GM12892 (cell line): ENCODE measurements around the gene EFS. TPM values are rescaled to one million over a fixed set of nuclear protein-coding genes. Genes with fewer than 3 reads are reported as not detected.

Source experiments
- DNase-seq: peaks from one replicate; pipeline ENCODE4 v3.0.0; 2011; ENCODE audit not compliant: insufficient read length
- FAIRE-seq: peaks from 2 replicates; lab custom pipeline; 2011; peaks lifted over from hg19 to GRCh38; lab: Jason Lieb, UNC
- POLR2A ChIP-seq: IDR thresholded peaks from 2 replicates; pipeline ENCODE4 v1.6.1; 2011; ENCODE audit warnings: low read depth, low read length, control low read depth
- POLR2AphosphoS5 ChIP-seq: IDR thresholded peaks from 2 replicates; pipeline ENCODE4 v1.6.1; 2011; ENCODE audit warnings: low read depth, low read length, control low read depth
- TAF1 ChIP-seq: IDR thresholded peaks from 2 replicates; pipeline ENCODE4 v1.6.1; 2011; ENCODE audit warnings: low read depth, mild to moderate bottlenecking, control low read depth, low read length, borderline replicate concordance
- polyA plus RNA-seq: library from polyadenylated mRNA; unstranded; fragments of >200 nt; gene quantifications from one replicate; pipeline ENCODE4 v1.2.1, GENCODE V29; 2012; ENCODE audit warnings: missing spikeins, inconsistent platforms; ENCODE audit not compliant: missing spikeins

EFS gene, protein sequence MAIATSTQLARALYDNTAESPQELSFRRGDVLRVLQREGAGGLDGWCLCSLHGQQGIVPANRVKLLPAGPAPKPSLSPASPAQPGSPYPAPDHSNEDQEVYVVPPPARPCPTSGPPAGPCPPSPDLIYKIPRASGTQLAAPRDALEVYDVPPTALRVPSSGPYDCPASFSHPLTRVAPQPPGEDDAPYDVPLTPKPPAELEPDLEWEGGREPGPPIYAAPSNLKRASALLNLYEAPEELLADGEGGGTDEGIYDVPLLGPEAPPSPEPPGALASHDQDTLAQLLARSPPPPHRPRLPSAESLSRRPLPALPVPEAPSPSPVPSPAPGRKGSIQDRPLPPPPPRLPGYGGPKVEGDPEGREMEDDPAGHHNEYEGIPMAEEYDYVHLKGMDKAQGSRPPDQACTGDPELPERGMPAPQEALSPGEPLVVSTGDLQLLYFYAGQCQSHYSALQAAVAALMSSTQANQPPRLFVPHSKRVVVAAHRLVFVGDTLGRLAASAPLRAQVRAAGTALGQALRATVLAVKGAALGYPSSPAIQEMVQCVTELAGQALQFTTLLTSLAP
- not detected for polyA plus RNA-seq

DNA sequence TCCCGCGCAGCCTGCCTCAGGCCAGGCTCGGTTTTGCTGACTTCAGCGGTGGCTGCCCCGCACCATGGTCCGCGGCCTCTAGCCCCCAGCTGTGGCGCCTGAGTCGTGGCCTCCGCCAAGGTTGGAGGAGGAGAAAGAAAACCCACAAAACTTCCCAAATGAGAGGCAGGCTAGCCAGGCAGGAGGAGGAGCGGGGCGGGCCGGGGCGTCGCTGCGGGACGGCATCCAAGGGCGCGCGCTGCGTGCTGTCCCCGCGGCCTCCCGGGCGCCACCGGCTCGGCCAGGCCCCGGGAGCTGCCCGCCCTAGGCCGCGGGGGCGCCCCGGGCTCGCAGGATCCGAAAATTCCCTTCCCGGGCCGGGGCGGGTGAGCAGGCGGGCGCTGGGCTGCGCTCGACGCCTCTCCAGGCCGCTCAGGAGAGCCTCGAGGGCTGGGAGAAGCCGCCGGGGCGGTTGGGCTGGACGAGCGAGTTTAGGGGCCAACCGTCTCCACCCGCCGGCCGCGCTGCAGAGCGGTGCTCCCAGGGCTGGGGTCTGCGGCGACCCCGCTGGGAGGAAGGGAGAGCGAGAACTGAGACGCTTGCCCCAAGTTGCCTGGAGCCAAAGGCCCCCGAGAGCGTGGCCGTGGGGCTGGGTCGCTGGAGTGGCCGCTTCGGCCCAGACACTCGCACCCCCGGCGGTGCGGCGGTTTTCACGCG, at the start of gene EFS:
Gene EFS, minus strand, starts transcription at position 137 of the 696 bp plus-strand sequence. CDS start 147 bp downstream, outside the sequence.
- TF ChIP-seq POLR2A (no peak), POLR2AphosphoS5 (no peak)
- FAIRE-seq (no peak), DNase-seq (no peak)

DNA sequence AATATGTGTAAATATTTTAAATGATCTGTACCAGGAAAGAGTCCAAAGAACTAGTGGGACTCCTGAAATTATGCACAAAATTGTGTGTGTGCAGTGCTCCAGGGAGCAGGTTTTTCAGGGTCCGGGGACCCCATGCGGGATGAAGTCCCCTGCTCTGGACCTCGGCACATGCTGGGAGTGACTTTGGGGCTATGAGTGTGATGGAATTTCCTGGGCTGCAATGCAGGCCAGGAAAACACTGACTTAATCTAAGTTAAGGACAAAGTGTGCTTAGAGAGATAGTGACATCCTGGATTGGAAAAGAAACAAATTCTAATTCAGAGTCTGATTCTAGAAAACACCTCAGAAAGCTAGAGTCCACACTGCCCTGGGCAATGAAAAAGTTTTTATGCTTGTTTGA, 49.3 kb upstream of the EFS start:
- FAIRE-seq: no peak
- TF ChIP-seq POLR2A: no peak
- no peak for TF ChIP-seq POLR2AphosphoS5
- no peak for TF ChIP-seq TAF1
- DNase-seq: no peak

DNA sequence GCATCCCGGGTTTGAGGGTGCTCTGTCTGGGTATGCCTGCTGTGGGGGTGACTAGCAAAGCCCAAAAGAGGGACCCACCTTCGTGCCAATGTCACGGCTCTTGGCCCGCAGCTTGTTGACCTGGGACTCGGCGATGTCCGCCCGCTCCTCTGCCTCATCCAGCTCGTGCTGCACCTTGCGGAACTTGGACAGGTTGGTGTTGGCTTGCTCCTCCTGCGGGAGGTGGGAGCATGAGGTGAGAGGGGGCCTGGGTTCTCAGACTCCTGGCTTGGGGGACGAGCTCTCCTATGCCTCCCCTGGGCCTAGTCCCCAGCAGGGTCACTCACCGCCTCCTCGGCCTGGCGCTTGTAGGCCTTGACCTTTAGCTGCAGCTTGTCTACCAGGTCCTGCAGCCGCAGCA, 48.7 kb upstream of the EFS start:
- TF ChIP-seq TAF1: no peak
- TF ChIP-seq POLR2AphosphoS5: no peak
- no peak for TF ChIP-seq POLR2A
- DNase-seq (no peak), FAIRE-seq (no peak)

DNA sequence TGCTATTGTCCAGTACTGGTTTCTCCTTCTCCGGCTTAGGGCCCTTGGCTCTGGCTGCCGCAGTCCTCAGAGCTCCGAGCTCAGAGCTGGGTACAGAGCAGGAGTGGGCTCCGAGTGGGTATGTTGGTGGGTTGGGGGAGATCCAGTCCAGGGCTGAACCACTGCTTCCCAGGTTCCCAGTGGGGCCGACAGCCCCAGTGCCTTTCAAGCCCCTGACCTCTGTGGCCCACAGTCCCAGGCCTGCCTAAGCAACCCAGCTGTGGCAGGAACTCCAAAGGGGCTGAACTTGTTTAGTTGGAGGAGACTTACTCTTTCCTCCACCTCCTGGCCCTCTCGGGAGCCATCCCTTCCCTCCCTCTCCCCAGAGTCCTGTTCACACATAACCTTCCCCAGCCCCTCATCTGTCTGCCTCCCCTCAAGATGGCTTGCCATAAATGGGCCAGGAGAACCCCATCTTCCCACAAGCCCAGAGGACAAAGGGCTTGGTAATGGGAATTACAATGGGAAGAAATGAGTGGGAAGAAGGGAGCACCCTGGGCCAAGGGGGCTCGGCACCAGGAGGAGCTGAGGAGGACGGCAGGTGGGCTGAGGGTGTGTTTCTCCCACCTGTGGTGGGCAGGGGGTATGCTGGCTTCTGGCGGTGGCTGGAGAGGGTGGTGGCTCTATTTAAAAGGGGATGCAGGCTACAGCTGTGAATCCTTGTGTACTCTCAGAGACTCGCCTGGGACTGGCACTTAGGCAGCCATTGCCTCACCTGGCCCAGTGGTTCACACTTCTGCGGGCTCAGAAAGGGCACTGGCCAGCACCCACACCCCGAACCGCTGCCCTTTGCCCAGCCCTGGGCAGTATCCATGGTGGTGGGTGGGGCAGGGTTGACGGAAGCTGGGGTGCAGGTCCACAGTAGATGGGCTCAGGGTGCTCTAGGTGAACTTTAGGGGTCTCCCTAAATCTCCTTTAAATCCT, 46.9 kb upstream of the EFS start:
- TF ChIP-seq TAF1 (no peak), POLR2A (no peak), POLR2AphosphoS5 (no peak)
- FAIRE-seq: no peak
- DNase-seq: no peak

DNA sequence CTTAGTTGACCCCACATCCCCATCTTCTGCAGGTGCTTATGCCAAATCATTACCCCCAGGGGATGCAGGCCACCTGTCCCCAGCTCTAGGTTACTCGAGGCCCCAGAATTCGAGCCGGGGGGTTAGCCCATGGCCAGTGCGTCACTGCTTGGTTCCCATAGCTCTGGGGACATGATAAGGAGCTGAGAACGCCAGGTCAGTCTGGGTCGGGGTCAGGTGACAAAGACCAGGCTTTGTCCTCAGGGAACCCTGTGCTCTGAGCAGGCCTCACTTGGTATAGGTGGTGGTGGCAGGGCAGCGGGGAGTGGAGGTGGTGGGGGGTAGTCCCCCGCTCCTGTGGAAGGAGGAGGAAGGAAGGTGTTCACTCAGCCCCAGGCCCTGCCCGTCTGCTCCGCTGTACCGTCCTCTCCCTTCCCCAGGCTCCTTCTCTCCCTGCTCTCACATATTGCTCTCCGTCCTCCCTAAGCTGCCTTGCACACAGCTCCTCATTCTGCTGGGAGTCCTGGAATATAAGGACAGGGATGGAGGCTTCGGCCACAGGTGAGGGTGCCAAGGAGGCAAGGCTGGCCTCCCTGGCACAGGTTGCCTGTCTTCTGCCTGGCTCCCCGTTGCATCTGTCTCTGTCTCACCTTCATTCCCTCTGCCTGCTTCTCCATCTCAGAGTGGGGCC, 45.1 kb upstream of the EFS start:
- DNase-seq (no peak), FAIRE-seq (no peak)
- TF ChIP-seq POLR2AphosphoS5 (no peak), TAF1 (no peak), POLR2A (no peak)

DNA sequence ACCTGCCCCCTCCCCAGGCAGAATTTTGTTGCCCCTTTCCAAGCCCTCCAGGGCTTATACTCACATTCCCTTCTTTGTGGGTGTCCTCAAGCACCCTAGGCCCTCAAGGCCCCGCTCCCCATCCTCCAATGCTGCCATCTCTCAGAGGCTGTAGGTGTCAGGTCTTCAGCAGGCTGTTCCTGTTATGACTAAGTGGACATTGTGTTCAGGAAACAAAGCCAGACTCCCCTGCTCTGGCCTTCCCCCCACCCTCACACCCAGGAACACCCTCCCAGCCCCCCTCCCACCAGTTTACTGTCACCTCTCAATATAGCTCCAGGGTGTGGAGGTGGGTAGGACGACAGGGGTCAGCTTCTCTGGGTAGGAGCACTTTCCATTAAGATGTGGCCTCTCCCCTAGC, 44.5 kb upstream of the EFS start:
- FAIRE-seq (no peak), DNase-seq (peak; percentile 48)
- TF ChIP-seq POLR2AphosphoS5 (no peak), TAF1 (no peak), POLR2A (no peak)

DNA sequence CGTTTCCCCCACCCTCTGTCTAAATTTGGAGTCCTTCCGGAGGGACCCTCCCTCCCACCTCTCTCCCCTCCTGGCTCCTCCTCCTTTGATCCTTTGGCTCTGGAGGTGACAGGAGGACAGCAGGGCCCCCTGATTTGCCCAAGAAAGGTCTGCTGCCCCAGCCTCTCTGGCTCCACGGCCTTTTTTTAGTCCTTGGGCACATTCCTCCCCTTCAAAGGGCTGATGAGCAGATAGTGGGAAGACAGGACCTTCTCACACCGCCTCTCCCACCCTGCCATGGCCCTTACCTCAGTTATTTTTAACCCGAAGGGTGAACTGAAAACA, 43.3 kb upstream of the EFS start:
- no peak for FAIRE-seq
- TF ChIP-seq TAF1 (no peak), POLR2AphosphoS5 (no peak), POLR2A (no peak)
- no peak for DNase-seq

DNA sequence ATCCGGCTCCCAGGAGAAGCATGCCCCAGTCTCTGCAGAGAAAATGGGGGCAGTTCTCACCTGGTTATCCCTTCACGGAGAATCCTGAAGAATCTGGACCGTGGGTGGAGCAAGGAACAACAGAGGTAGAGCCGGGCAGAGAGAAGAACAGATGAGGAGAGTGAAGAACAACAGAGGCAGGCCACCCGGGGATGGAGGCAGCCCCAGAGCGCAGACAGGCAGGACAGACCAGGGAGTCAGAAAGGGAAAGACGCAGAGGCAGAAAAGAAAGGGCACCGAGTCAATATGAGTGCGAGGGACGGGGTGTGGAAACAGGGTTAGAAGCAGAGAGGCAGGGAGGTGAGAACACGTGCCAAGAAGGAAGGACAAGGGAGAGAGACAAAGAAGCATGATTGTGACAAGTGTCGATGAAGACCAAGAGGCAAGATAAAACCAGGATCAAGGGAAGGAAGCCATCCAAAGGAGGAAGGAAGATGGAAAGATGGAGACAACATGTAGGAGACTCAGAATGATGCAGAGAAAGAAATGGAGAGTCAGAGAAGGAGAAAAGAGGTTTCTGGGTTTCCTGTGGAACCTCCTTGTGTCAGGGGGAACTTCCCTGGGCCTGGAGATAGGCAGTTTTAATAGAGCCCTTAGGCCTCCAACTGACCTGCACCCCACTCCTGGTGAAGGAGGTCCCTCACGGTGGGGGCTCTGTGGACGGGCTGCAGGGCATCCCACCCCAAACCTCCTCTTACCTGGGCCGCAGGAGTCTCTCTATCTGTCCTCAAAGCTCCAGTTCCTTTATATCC, 42.7 kb upstream of the EFS start, which contains the start of gene MYH6:
Gene MYH6, minus strand, starts transcription at position 758 of the 791 bp plus-strand sequence. CDS start 1,050 bp downstream, outside the sequence.
- TF ChIP-seq TAF1: no peak
- TF ChIP-seq POLR2AphosphoS5: no peak
- TF ChIP-seq POLR2A: no peak
- DNase-seq: no peak
- FAIRE-seq: no peak

DNA sequence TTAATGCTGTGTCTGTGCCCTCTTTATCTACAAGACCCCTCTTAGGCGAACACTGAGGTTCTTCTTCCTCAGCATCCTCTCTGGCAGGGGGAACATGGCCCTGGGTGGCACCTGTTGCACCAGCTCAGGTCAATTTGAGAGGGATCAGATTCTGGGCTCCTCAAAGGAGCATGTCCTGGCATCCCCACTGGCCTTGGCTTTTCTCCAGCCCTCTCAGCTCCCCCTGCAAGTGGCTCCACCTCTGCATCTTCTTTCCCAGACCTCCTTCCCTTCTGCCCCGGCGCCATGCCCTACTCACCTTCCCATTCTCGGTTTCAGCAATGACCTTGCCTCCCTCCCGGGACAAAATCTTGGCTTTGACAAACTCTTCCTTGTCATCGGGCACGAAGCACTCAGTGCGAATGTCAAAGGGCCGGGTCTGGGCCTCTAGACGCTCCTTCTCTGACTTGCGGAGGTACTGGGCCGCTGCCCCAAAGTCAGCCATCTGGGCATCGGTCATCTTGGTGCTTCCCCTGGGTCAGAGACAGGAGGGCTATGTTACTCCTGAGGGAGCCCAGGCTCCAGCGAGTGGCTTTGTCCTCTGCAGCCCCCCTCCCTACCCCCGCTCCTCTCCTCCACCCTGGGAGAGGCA, 41.9 kb upstream of the EFS start:
- no peak for FAIRE-seq
- DNase-seq: no peak
- TF ChIP-seq TAF1: no peak
- TF ChIP-seq POLR2A: no peak
- no peak for TF ChIP-seq POLR2AphosphoS5
